ENCODE results near the gene FBXW2.

DNA sequence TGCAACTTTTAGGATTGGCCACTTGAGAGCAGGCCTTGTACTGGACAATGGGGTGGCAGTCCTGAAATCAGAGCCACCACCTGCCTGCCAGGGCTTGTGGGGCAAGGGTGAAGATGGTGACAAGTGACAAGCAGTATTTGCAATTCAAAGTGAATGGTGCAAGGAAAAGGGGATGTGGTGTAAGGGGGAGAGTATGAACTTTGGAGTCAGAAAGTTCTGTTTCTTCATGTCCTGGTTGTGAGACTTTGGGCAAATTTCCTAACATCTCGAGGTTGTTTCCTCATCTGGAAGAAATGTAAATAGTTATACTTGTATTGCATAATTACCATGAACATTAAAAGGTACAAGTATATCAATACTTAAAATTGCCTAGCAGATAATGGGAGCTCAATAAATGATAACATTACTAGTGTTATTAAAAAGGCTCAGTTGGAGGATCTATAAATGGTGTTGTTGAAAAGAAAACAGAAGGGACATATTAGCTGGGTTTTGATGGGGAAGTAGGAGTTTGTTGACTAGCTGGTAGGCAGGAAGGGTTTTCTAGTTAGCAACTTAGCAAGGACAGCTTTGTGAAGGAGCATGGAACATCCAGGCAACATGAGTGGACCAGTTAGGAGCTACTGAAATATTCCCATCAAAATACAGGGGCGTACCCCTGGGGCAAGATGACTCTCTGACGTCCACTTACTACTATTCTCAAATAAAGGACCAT lies 57.6 kb downstream of the FBXW2 start:
- no peak for TF ChIP-seq CTCF (IDR thresholded peaks at IDR 0.05)
- no peak for TF ChIP-seq POLR2A (IDR thresholded peaks at IDR 0.05)

Data from adrenal gland (tissue), 5 donors.